Tongue (tissue), 2 donors: ENCODE measurements around the gene GLIS1. TPM values are rescaled to one million over a fixed set of nuclear protein-coding genes. Genes with fewer than 3 reads are reported as not detected.

ENCODE experiments used
- DNase-seq: peaks from one replicate; pipeline ENCODE4 v3.0.0-alpha.2; 2015
- total RNA-seq: library from RNA; depleted of rRNA; stranded (reverse); fragments of >200 nt; gene quantifications from one replicate; pipeline ENCODE4 v1.2.3, GENCODE V29; 2014

Gene GLIS1
- total RNA-seq, 1 donor from 2014 or later: 0.21 TPM

DNA sequence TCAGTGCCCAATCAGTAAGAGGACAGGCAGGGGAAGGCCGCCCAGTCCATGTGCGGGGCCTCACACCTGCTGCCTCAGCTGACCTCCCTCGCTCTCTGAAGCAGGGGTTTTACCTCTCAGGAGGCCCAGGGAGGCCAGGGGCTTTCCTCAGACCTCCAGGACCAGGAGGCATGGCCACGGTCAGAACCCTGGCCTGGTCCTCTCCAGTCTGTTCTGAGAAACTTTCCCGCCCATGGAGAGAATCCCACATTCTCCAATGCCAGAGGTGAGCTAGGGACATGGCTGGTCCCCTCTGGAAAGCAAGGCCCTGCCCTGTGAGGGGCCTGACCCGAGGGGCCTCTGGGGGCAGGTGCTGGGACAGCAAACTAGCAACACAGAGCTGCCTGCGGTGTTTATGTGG, 211.6 kb downstream of the GLIS1 start:
- DNase-seq: no peak

DNA sequence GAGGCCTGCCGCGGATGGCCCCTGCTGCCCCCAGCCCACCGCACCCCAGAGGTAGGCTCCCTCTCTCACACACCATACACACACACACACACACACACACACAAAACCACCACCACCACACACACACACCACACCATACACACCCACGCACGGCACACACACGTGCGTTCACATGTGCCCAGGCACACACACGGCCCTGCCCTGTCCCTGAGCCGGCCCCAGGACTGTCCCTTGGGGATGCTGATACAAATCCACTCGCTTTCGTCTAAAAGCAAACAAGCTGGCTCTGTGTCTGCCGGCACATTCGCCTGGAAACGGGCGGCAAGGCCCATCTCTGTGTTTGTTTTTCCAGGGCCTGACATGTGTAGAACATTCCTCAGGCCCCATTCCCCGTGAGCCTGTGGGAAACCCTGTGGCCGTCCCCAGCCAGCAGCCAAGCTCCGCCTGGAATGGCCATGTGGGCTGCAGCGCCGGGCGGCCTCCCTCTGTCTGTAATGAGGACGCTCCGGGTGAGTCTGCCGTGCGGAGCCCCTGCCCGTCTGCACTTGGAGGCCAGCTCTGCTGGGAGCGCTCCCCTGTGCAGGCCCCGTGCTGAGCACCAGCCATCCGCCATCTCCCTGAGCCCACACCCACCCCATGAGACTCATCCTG, 212.4 kb downstream of the GLIS1 start:
- DNase-seq: peak; percentile 82

DNA sequence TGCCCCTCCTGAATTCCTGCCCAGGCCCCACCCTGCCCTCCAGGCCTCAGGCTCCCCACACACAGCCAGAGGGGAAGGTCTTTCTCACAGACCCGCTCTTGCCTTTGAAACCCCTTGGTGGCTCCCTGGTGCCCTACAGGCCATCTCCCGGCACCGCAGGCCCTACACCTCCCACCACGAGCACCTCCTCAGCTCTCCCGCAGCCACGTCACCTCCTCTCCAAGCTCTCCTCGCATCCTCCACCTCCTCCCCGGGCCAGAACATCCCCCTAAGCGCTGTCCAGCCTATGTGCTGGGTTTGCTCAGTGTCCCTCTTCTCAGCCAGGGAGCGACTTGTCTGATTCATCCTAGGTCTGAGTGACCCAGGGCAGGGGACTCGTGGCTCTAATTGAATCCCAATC, 213.4 kb downstream of the GLIS1 start:
- DNase-seq: peak; percentile 30

DNA sequence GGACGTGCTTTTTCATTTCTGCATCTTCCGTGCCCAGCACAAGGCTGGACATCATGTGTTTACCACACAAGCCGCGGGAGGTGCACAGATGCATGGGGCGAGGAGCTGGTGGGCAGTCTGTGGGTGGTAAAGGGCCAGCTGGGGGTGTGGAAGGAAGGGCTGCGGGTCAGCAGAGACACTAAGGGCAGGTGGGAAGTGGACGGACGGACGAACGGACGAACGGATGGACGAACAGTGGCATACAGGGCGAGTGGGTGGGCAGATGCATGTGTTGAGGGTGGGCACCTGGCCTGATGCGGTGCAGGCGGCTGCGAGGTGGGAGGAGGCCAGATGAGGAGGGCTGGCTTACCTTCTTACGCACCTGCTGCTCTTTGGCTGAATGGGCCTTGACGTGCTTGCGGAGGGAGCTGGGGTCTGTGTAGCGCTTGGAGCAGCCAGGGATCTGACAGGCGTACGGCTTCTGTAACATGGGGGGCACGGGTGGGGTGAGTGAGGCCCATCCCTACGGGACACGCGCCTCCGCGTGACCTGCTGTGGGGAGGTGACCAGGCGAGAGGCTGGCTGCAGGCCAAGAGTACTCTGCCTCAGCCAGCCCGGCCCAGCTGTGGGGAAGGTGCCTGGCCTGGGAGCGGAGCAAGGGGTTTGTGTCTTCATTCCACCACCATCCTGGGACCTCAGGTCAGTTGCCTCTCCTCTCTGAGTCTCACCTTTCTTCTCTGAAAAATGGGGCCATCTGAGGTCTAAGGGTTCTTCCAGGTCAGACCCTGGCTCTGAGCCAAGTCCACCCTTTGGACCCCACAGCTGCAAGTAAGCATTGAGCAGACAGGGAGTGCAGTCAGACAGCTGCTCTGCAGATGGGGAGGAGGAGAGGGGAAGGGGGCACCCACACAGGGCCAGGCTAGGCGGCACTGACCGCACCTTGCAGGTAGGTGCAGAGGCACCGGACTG, 214.3 kb downstream of the GLIS1 start:
- peak; percentile 75 for DNase-seq

DNA sequence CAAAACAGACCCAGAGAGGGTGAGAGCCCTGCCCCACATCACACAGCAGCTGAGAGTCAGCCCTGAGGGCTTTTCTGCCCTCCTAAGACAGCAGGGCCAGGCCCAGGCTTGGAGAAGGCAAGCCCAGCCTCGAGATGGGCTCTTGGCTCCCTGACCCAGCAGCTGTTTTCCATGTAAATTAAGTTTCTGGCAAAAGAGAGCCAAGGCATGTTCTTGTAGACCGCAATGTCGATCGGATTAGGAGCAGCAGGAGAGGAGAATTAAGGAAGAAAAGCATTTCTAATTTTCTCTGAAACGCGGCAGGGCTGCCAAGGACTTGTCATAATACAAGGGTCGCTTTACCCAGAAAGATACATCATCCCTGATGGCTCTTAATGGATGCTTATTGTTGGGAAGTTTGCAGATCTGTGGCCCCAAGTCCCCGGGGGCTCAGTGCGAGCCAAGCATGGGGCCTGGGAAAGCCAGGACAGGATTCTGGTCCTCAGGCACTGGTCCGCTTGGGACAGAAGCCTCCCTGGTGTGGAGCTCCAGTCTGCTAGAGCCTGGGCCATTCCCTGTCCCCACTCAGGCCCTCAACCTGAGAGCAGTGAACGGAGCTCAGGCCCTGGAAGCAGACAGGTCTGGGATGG, 216.9 kb downstream of the GLIS1 start:
- peak; percentile 95 for DNase-seq

DNA sequence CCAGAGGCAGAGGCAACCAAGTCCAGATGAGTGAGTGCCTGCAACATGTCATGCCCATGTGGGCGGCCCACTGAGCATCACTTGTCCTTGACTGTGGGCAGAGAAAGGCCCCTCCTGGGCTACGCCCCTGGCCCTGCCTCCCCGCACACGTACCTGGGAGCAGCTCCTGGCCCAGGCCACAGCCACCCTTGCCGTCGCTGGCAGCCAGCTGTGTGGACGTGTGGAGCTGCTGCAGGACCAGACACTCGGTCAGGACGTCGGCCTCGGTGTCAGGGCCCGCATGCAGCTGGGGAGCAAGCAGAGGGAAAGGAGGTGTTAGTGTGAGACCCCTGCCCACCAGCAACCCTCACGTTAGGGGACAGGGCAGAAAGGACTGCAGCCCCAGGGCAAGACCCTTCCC, 218.5 kb downstream of the GLIS1 start:
- no peak for DNase-seq

DNA sequence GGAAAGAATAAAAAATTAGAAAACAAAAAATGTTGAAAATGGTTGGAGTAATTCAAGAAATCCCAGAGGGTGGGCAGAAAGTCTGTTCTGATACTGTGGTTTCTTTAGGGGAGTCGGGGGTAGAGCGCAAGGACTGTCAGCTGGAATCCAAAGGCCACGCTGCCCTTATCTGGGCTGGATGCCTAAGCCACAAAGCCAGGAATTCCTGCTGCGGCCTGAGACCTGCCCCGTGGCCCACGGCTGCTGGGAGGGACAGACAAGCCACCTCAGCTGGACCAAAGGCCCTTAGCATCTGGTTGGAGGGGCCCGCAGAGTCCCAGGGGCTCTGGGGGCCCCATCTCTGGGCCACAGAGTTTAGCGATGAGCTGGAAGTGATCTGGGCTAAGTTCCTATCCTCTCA, 219.5 kb downstream of the GLIS1 start:
- DNase-seq: no peak

DNA sequence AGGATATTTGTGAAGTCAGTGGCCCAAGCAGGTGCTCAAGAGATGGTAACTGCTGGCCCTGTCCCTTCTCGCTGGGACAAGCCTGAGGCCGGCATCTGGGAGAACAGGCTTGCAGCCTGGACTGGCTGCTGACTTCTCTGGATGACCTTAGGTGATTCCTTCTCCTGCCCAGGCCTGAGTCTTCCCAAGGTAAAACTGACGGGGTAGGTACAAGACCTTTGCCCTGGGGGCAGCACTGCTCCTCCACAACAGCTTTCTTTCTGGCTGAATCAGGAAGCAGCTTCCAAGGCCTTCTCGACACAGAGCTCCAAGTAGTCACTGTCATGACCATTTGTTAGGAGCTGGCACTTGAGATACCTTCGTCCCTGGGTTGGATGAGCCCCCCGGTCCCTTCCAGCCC, 220.2 kb downstream of the GLIS1 start:
- DNase-seq: no peak

DNA sequence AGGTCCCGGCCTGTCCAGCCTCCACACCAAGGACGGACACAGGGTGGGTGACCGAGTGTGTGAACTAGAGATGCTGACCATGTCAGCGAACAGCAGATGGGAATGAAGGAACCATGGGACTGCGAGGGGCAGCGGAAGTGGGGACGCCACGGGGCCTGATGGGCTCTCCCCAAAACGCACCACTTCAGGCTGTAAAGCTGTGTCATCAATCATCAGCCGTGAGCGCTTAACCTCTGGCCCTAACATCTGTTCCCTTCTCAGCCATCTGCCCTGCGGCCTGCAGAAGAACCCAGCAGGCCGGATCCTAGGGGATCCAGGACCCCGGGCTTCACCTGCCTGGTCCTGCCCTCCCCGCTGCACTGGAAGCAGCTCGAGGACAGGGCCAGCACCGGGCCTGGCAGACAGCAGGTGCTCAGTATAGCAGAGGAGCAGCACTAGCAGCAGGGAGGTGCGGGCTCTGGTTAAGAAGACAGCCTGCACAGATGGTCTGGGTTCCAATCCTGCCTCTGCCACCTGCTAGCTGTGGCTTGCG, 221.1 kb downstream of the GLIS1 start:
- DNase-seq: no peak

DNA sequence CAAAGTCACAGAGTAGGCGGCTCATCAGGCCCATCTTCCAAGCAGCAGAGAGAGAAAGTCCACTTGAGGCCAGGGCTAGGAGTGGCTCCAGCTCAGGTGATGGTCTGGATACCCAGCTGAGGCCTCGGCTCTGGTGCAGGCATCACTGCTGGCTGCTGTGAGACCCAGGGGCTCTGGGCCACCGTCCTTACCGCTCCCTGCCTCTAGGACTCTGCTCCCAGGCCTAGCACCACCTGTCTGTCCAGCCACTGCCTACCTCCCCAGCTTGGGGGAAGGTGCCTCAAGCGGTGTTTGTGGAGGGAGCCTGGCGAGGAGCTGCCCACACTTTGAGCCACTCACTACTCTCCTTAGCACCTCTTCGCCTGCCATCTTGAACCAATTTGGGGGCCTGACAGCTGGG, 221.9 kb downstream of the GLIS1 start:
- DNase-seq: no peak

DNA sequence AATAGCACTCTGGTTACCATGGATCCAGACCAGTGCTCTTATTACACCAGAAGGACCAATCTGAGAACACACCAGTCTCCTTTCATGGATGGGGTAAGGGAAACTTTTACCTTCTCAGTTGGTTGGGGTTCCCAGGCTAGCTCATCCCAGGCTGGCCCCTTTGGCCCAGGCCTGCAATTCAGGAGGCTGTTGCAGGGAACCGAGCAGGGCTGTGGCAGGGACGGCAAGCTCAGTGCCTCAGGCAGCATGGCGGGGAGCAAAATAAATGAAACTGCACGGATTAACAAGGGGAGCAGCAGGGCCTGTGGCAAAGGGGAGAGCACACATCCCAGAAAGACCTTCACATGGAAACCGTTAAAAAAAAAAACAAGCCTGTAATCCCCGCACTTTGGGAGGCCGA, 222.8 kb downstream of the GLIS1 start:
- DNase-seq: no peak

DNA sequence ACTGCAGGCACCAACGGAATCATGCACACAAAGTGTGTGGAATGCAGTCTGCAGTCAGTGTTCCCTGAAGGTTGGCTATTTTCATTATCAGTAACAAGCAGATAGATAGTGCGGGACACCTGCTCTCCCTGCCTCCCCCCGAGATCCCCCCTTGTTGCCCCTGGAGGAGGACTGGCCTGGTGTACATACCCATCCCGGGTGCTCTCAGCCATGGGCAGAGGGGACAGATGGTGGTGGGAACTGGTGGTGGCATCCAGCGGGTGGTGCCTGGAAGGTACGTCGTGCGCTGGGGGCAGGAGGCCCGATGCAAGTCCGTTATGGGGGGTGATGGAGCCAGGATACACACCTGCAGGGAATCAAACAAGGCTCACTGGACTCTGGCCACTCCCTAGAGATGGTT, 224.5 kb downstream of the GLIS1 start:
- no peak for DNase-seq

DNA sequence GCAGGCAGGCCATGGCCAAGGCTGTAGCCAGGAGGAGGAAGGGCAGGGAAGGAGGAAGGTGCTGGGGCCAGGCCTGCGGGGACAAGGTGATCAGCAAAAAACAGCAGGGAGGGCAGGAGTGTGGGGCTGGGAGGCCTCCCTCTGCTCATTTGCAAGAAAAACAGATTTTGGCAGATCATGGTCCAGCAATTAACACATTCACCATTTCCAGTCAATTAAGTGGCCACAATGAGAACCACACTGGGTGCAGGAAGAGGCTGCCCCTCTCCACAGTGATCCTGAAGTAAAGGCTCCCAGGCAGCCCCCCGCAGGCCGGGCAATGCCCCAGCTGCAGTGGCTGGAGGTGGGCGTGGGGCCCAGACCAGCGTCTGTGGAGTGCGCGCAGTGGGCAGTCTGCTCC, 225.1 kb downstream of the GLIS1 start:
- no peak for DNase-seq

DNA sequence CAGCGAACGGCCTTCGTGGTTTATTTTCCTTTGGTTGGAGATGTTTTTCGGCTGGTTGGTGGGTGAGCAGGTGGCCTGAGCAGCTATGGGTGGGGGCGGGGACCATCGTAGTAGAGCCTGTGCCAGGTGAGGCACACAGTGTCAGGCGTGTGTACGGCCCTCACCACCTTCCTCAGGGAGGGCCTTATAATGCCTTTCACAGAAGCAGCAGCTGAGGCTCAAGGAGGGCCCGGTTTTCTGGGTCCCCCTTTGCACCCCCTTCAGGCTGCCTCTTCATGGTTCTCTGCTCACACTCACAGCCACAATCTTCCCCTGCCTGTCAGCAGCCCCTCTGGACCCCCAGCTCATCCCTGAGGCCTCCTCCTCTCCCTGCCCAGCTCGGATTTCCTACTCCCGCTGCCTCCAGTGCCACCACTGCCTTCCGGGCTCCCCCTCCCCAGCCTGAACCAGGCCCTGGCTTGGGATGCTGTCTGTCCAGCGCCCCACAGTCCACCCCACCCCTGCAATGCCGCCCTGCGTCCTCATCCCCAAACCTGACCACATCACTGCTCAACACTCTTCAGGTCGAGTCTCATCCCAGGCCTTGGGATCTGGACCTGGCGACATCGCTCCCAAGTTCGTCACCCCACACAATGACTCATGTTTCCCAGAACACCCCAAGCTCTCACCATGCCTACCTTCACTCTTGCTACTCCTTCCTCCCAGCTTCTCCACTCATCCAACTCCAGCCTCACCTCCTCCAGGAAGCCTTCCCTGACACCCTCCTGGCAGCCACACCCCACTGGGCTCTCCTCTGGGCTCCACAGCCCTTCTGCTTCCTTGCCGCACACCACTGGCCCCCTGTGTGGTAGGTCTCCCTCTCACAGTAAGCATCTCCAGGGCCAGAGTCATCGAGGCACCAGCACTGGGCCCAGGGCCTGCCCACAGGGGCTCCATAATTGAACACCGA, 225.9 kb downstream of the GLIS1 start:
- DNase-seq: no peak

DNA sequence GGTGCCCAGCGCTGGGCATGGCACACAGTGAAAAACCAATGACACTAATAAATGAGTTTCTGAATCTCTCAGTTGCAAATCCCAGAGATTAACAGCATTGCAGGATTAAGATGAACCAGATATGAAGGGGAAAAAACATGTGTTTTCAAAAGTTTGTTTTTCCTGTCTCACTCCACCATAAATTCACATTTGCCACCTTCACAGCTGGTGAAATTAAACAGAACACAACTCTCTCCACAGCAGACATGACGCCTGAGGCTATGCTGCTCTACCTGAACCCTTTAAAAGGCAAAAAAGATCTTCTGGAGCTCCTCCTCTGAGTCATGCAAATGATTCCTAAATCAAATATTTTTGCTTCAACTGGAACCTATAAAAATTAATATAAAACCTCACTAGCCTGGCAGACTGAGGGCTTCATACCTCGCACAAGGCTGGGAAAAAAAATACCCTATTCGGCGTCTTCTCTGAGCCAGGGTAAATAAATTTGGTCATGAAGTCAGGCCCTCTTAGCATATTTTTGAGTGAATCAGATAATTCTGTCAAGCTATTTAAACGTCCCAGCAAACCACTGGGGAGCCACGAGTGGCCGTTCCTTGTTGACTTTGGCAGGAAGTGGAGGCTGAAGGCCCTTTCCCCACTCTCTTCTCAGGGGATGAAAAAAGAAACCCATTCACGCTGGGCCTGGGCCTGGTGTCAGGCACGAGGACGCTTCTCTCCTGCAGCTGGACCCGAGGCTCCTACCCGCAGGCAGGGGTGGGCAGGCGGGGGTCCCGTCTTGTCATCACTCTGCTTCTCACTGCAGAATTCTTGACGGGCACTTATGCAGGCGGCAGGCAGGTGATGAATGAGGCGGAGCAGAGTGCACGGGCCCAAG, 226.8 kb downstream of the GLIS1 start:
- DNase-seq: peak; percentile 46

DNA sequence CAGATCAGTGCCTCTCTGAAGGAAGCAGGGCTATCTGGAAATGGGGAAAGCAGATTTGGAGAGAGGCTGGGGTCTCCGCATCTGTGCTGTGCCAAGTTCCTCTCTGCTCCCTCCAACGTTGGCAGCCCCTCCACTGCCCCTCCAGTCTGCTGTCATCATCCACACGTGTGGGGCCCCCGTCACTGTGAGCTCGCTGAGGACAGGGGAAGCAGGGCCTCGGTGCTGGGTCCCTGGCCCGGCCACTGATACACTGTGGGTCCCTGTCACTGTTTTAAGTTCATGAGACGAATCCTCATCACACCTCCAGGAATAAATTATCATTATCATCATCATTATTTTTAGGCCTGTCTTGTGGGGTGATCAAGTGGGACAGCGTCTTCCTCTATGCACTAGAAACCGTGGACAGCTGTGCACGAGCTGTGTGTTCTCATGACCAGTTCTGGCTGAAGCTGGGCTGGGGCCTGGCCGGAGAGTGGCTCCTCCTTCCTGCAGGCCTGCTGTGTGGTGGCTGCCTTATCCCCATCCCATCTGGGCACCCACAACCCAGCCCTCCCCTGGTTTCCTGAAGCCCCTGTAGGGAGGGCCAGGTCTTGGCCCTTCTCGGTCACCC, 227.5 kb downstream of the GLIS1 start:
- DNase-seq: no peak

DNA sequence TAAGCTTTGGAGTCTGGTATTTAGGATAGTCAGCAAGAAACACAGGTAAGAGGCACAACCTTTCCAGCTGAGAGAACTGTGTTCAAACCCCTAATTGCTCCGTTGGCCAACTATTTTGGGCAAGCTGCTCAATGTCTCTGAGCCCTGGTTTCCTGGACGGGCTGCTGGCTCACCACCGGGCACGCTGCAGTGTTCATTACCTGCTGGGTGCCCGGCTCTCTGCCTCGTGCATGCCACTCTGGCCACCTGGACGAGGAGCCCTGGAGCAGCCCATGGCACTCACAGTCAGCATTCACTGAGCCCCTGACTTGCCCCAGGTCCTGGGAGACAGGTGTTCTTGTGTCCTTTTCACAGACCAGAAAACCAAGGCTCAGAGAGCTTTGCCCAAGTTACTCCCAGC, 228.7 kb downstream of the GLIS1 start:
- DNase-seq: no peak

DNA sequence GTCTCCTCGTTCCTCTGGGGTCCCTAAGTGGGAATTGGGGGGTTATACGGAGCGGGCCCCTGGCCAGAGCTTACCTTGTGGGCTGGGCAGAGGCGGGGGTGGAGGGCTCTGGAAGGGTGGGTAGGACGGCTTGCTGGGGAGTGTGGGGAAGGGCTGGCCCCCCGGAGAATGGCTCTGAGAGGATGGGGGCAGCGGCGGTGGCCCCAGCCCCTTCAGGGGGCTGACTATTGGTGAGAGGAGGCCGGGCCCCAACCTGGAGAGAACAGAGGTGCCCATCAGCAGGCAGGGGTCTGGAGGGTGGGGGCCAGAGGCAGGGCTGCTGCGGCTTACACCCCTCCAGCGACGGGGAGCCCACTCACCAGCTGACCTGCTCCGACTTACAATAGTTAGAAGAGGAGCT, 229.2 kb downstream of the GLIS1 start:
- no peak for DNase-seq

DNA sequence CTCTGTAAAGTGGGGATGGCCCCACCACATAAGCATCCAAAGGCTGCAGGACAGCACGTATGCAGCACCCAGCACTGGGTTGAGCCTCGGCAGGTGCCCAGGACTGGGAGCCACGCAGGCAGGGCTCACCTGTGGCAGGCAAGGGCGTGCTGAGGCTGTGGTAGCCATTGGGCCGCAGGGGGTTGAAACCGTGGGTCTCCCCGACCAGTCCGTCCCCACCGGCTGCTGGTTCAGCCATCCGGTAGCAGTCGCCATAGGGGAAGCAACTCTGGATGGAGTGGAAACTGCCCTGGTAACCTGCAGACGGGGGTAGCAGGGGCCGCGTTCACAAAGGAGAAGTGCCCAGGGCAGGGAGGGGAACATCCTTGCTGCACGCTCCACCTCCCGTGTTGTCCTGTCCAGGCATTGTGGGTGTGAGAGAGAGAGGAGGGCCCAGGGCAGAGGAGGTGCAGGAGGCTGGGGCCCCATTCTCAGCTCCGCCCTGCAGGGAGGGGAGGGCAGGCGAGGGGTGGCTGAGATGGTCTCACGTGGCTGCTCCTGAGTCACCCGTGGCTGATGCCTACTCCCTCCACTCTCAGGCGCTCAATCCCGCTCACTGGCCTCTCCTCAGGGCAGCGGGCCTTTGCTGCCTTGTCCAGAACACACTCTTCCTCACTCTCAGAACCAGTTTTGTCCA, 229.8 kb downstream of the GLIS1 start:
- no peak for DNase-seq
